Small intestine (tissue), 7 donors: Measurements from ENCODE around the gene YBX2. TPM values are rescaled to one million over a fixed set of nuclear protein-coding genes. Genes with fewer than 3 reads are reported as not detected.

Source experiments
- DNase-seq, 2 donors: peaks; one replicate each; pipeline versions ENCODE4 v3.0.0 to v3.0.0-alpha.2; 2013
- FAIRE-seq: peaks from 2 replicates; lab custom pipeline; 2012; peaks lifted over from hg19 to GRCh38; lab: Jason Lieb, UNC
- H3K27ac ChIP-seq, 3 donors: one replicate each; pipeline ENCODE4 v1.5.1; 2013; ENCODE audit warnings: low read length in 2 of 3, mild to moderate bottlenecking in 2 of 3, control low read depth in 1 of 3, inconsistent platforms in 1 of 3, low read depth in 1 of 3, moderate library complexity in 1 of 3
- H3K27me3 ChIP-seq, 3 donors: one replicate each; pipeline ENCODE4 v1.6.1; 2013; ENCODE audit warnings: low read length in 3 of 3, inconsistent platforms in 1 of 3; ENCODE audit not compliant: control insufficient read depth in 3 of 3, insufficient read depth in 3 of 3
- H3K36me3 ChIP-seq, 3 donors: one replicate each; pipeline ENCODE4 v1.6.1; 2013; ENCODE audit warnings: low read length in 3 of 3, inconsistent platforms in 1 of 3, low read depth in 1 of 3, mild to moderate bottlenecking in 1 of 3, moderate library complexity in 1 of 3; ENCODE audit not compliant: control insufficient read depth in 3 of 3, insufficient read depth in 2 of 3
- H3K4me1 ChIP-seq, 3 donors: one replicate each; pipeline ENCODE4 v1.6.1; 2013; ENCODE audit warnings: low read length in 2 of 3, inconsistent platforms in 1 of 3, low read depth in 1 of 3, mild to moderate bottlenecking in 1 of 3, moderate library complexity in 1 of 3; ENCODE audit not compliant: control insufficient read depth in 3 of 3, insufficient read depth in 2 of 3
- H3K4me3 ChIP-seq, 3 donors: one replicate each; pipeline ENCODE4 v1.5.1; 2013; ENCODE audit warnings: low read length in 3 of 3, control low read depth in 1 of 3, inconsistent platforms in 1 of 3, low read depth in 1 of 3, mild to moderate bottlenecking in 1 of 3, moderate library complexity in 1 of 3
- H3K9me3 ChIP-seq, 2 donors: one replicate each; pipeline ENCODE4 v1.6.1; 2013; ENCODE audit warnings: low read depth in 1 of 2, low read length in 1 of 2; ENCODE audit not compliant: control insufficient read depth in 2 of 2, insufficient read depth in 1 of 2
- WGBS, 3 donors: extraction: QIAGEN DNeasy Blood & Tissue Kit; methylation state at CpG; one replicate each; pipeline ENCODE4 v1.1.7; 2013; 5-methylcytosine and 5-hydroxymethylcytosine counted together
- polyA plus RNA-seq, 4 donors: library from polyadenylated mRNA; stranded (reverse) in 3 of 4; unstranded in 1 of 4; fragments of 200-250 nt in 3 of 4; fragments of 120-200 nt in 1 of 4; gene quantifications; one replicate each; pipeline versions ENCODE4 v1.2.1 to v1.2.3, GENCODE V29; 2013
- donor health status: healthy with polysubstance abuse.
- donor health status: control.
- donor health status: control.
- donor health status: Bipolar disorder and iron deficiency.
- donor health status: healthy.

The YBX2 gene
- polyA plus RNA-seq, 4 donors: 4.0 to 49.6 (median 11.1) TPM

GRCh38 chr17:7281074-7281952 lies 13.1 kb downstream of the YBX2 start, which contains the start of gene SLC2A4:
Gene SLC2A4 (plus strand): TSS chr17:7281718. CDS start chr17:7281935, 217 bp downstream.
- WGBS, 3 donors: 0 to 1% (median 0%) methylated on average over 50 to 71 of the region's 71 CpGs
- no peaks in the 10 kb centered on the region for H3K36me3 ChIP-seq
- FAIRE-seq (no peak), DNase-seq (peak; percentile 94 to 97)
- H3K9me3 ChIP-seq: no peaks in the 10 kb centered on the region
- peak within 1 kb of the TSS in 2 of 3 donors; percentile 6 to 82 for H3K27ac ChIP-seq
- peak within 1 kb of the TSS in 2 of 3 donors; percentile 44 to 48 for H3K4me3 ChIP-seq
- peaks cover 0 to 30% (median 0%) of the 10 kb centered on the region in 3 donors for H3K4me1 ChIP-seq
- H3K27me3 ChIP-seq: peaks cover 0 to 17% (median 0%) of the 10 kb centered on the region in 3 donors

GRCh38 chr17:7280519-7281073 lies 13.8 kb downstream of the YBX2 start:
- peak; percentile 81 to 92 for DNase-seq
- no peaks in the 10 kb centered on the region for H3K36me3 ChIP-seq
- H3K4me3 ChIP-seq: peak overlapping the region in 2 of 3 donors; percentile 44 to 48
- WGBS, 3 donors: 0 to 1% (median 1%) methylated on average over 27 to 29 of the region's 29 CpGs
- FAIRE-seq: no peak
- H3K27me3 ChIP-seq: peaks cover 0 to 17% (median 0%) of the 10 kb centered on the region in 3 donors
- no peaks in the 10 kb centered on the region for H3K9me3 ChIP-seq
- H3K4me1 ChIP-seq: peaks cover 0 to 30% (median 0%) of the 10 kb centered on the region in 3 donors
- peak overlapping the region; percentile 6 to 82 (median 76) for H3K27ac ChIP-seq

DNA sequence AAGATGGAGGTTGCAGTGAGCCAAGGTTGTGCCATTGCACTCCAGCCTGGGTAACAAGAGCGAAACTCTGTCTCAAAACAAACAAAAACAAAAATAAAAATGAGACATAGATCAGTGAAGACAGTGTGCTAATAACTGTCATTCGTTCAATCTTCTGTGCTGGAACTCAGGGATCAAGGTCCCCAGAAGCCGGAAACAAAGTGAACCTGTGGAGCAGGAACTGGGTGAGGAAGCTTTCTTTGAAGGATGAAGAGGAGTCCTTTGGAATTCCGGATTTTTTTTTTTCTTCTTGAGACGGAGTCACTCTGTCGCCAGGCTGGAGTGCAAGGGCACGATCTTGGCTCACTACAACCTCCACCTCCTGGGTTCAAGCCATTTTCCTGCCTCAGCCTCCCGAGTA lies 15.0 kb downstream of the YBX2 start:
- Histone ChIP-seq H3K4me1 (peaks cover 0 to 30% (median 0%) of the 10 kb centered on the region in 3 donors), H3K4me3 (no peak overlapping the region), H3K27ac (peak overlapping the region; percentile 44 to 82 (median 76)), H3K36me3 (no peaks in the 10 kb centered on the region), H3K9me3 (no peaks in the 10 kb centered on the region), H3K27me3 (peaks cover 0 to 17% (median 0%) of the 10 kb centered on the region in 3 donors)
- WGBS, 3 donors: 15 to 64% (median 37%) methylated on average over 8 of the region's 8 CpGs
- DNase-seq (peak; percentile 73 to 91), FAIRE-seq (no peak)

DNA sequence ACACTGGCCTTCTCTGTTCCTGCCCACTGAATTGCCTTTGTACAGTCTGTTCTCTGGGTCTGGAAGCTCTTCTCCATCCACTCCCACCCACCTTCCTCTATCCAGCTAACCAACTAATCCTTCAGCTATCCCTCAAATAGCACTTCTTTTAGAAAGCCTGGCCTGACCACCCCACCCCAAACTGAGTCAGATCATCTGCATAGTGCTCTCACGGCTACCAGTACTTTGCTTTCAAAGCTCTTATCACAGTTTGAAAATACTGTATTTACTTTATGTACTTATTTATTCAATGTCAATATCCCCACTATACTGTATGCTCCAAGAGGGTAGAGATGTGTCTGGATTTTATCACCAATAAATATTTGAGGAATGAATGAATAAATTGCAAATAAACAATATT lies 27.7 kb downstream of the YBX2 start:
- Histone ChIP-seq H3K9me3 (no peaks in the 10 kb centered on the region), H3K4me3 (no peak overlapping the region), H3K4me1 (peaks cover 0 to 18% (median 0%) of the 10 kb centered on the region in 3 donors), H3K27ac (no peak overlapping the region), H3K27me3 (peaks cover 0 to 4% (median 0%) of the 10 kb centered on the region in 3 donors), H3K36me3 (peaks cover 0 to 2% (median 0%) of the 10 kb centered on the region in 3 donors)
- WGBS, 3 donors: 16 to 51% (median 36%) methylated on average over 1 of the region's 1 CpG
- FAIRE-seq: no peak
- DNase-seq: no peak

DNA sequence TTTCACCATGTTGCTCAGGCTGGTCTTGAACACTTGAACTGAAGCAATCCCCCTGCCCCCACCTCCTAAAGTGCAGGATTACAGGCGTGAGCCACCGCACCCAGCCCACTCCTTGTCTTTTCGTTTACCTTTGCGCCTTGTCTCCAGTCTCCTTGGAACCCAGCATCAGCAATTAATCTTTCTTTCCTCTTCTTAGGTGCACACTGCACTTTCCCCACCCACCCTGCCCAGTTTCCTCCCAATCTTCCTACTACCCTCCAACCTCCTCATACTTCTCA lies 30.7 kb downstream of the YBX2 start:
- Histone ChIP-seq H3K36me3 (peaks cover 0 to 22% (median 2%) of the 10 kb centered on the region in 3 donors), H3K27ac (peak overlapping the region; percentile 95 to 99 (median 97)), H3K4me3 (peak overlapping the region in 2 of 3 donors; percentile 74 to 76), H3K9me3 (no peaks in the 10 kb centered on the region), H3K4me1 (peaks cover 0 to 20% (median 0%) of the 10 kb centered on the region in 3 donors), H3K27me3 (peaks cover 0 to 6% (median 0%) of the 10 kb centered on the region in 3 donors)
- no peak for FAIRE-seq
- DNase-seq: peak; percentile 71 to 89
- WGBS, 3 donors: 9 to 31% (median 28%) methylated on average over 4 of the region's 4 CpGs

GRCh38 chr17:7262935-7263800 lies 31.3 kb downstream of the YBX2 start:
- H3K27me3 ChIP-seq: peaks cover 0 to 6% (median 0%) of the 10 kb centered on the region in 3 donors
- H3K9me3 ChIP-seq: no peaks in the 10 kb centered on the region
- 0 to 6% (median 4%) methylated on average over 25 to 26 of the region's 26 CpGs for WGBS, 3 donors
- peaks cover 0 to 27% (median 2%) of the 10 kb centered on the region in 3 donors for H3K36me3 ChIP-seq
- H3K4me3 ChIP-seq: peak overlapping the region; percentile 54 to 76 (median 74)
- DNase-seq (peak; percentile 94 to 97), FAIRE-seq (no peak)
- peak overlapping the region; percentile 95 to 99 (median 97) for H3K27ac ChIP-seq
- peaks cover 0 to 25% (median 0%) of the 10 kb centered on the region in 3 donors for H3K4me1 ChIP-seq

DNA sequence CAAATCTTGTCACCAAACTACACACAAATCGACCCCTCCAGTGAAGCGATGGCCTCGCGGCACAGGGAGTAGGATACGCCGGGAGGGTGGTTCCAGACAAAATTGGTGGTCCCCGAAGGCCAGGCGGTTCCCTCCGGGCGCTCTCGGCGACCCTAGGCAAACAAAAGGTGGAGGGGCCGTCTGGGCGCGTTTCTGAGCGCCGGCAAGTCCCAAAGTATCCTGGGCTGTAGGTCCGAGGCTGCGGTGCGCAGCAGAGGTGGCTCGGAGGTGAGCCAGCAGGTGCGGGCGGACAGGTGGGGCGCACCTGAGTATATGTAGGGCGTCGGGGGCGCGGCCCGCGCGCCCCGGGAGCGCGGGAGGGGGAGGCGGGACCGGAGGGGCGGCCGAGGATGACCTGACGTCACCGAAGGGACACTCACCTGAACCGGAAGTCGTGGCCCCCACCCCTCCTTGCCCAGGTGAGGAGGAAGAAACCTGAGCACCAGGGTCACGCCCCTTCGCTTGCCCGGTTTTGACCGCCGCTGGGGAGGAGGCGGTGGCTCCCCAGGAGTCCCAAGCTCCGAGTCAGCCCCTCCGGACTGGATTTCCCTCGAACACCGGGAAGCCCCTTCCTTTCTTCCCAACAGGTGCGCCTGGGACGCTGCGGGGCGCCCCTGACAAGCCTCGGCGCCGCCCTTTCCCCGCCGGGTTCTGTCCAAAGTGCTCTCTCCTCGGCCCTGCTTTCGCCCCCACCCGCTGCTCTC lies 32.1 kb downstream of the YBX2 start, which contains the start of gene CLDN7:
TSS of gene CLDN7 (minus strand) at position 287 of the 743 bp plus-strand sequence. CDS start 435 bp downstream, outside the sequence.
- H3K36me3 ChIP-seq: peaks cover 0 to 35% (median 2%) of the 10 kb centered on the region in 3 donors
- DNase-seq (peak; percentile 97 to 98), FAIRE-seq (no peak)
- no peaks in the 10 kb centered on the region for H3K9me3 ChIP-seq
- WGBS, 3 donors: 4 to 7% (median 5%) methylated on average over 40 to 64 of the region's 64 CpGs
- peaks cover 0 to 6% (median 0%) of the 10 kb centered on the region in 3 donors for H3K27me3 ChIP-seq
- peak within 1 kb of the TSS; percentile 95 to 99 (median 99) for H3K27ac ChIP-seq
- H3K4me3 ChIP-seq: peak within 1 kb of the TSS; percentile 75 to 89 (median 76)
- peaks cover 0 to 33% (median 0%) of the 10 kb centered on the region in 3 donors for H3K4me1 ChIP-seq
